Measurements from ENCODE around the gene PLCL2.
A peak's percentile ranks its signal among the peaks of the same experiment; 100 is the strongest.

The PLCL2 gene

DNA sequence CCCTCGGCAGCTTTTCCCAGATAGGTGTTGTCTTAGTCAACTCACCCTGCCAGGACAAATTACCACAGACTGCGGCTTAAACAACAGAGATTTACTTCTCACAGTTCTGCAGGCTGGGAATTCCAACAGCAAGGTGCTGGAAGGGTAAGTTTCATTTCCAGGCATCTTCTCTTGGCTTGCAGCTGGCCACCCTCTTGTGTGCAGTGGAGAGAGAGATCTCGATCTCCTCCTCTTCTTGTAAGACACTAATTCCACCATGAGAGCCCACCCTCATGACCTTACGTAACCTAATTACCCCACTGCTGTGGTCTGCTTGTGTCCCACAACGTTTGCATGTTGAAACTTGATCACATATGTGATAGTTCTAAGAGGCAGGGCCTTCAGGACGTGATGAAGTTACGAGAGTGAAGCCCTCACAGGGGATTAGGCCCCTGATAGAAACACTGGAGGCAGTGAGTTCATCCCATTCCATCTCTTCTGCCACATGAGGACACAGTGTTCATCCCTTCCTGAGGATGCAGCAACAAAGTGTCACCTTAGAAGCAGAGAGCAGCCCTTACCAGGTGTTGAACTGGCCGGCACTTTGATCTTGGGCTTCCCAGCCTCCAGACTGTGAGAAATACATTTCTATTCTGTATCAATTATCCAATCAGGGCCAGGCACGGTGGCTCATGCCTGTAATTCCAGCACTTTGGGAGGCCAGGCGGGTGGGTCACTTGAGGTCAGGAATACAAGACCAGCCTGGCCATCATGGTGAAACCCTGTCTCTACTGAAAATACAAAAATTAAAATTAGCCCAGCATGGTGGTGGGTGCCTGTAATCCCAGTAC, 247.7 kb downstream of the PLCL2 start:
- DNase-seq: peak; percentile 34

GRCh38 chr3:17133632-17134545, 249.1 kb downstream of the PLCL2 start:
- DNase-seq: peak; percentile 37

- no peak for DNase-seq
These were observed 250.9 kb downstream of the PLCL2 start for GRCh38 chr3:17135696-17136095.

- DNase-seq: no peak
These were observed 251.5 kb downstream of the PLCL2 start for GRCh38 chr3:17136136-17136721.

- DNase-seq: peak; percentile 37
These were observed 252.6 kb downstream of the PLCL2 start for GRCh38 chr3:17137321-17137826.

DNA sequence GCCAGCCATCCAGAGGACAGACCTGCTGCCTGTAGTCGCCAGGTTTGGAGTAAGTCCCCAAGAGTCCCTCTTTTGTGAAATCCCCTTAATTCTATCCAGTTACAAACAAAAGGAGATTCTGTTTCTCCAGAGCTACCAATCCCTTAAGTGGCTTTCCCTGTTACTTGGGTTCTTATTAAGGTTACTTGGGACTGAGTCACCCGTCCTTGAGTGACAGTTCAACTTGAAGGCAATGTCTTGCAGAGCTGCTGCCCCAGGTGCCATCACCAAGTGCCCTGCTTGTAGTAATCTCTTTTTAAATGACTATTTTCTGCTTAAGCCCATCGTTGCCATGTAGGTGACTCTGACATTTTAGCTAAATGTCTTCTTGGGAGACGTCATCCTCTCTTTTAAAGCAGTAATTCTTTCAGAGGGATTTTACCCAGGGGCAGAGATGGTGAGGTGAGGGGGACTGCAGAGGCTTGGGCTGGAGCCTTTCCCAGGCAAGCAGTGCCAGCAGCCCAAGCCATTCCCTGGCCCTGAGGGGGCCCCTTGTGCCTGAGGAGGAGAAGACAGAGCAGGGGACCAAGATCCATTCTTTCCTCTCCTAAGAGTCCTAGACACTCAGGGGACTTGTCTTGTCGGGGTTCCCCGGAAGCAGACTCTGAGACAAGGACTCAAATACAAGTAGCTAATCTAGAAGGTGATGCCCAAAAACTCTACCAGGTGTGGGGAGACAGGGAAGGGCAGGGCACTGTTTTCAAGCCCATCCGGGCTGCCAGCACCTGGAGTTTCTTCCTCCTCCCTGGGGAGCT, 253.7 kb downstream of the PLCL2 start:
- no peak for DNase-seq
